H9 (cell line): ENCODE data around the gene F7. TPM values are rescaled to one million over a fixed set of nuclear protein-coding genes. Genes with fewer than 3 reads are reported as not detected.

Experiments used
- DNase-seq: peaks from one replicate; pipeline ENCODE4 v3.0.0-alpha.2; 2017
- H2AFZ ChIP-seq: one replicate; pipeline ENCODE4 v1.6.1; 2013; ENCODE audit warnings: mild to moderate bottlenecking, low read length, control low read depth, moderate library complexity
- H2AK5ac ChIP-seq: 2 replicates; pipeline ENCODE4 v1.6.1; 2013; ENCODE audit warnings: low read length, control low read depth, mixed read lengths; ENCODE audit not compliant: insufficient read length
- H2BK120ac ChIP-seq: one replicate; pipeline ENCODE4 v1.6.1; 2013; ENCODE audit warnings: low read depth, mild to moderate bottlenecking, low read length, control low read depth, inconsistent platforms; ENCODE audit not compliant: poor library complexity, severe bottlenecking
- H2BK12ac ChIP-seq: 2 replicates; pipeline ENCODE4 v1.6.1; 2013; ENCODE audit warnings: low read length, control low read depth, mixed read lengths, low read depth; ENCODE audit not compliant: insufficient read length
- H2BK15ac ChIP-seq: 2 replicates; pipeline ENCODE4 v1.6.1; 2013; ENCODE audit warnings: low read depth, low read length, control low read depth
- H2BK20ac ChIP-seq: one replicate; pipeline ENCODE4 v1.6.1; 2013; ENCODE audit warnings: low read depth, mild to moderate bottlenecking, low read length, control low read depth, inconsistent platforms; ENCODE audit not compliant: poor library complexity, severe bottlenecking
- H2BK5ac ChIP-seq: 2 replicates; pipeline ENCODE4 v1.6.1; 2013; ENCODE audit warnings: low read length, control low read depth, mixed read lengths; ENCODE audit not compliant: insufficient read length
- H3K14ac ChIP-seq: 2 replicates; pipeline ENCODE4 v1.6.1; 2013; ENCODE audit warnings: low read length, control low read depth; ENCODE audit not compliant: insufficient read depth
- H3K18ac ChIP-seq: 2 replicates; pipeline ENCODE4 v1.6.1; 2013; ENCODE audit warnings: low read depth, mild to moderate bottlenecking, mixed read lengths, low read length, control low read depth; ENCODE audit not compliant: insufficient read length
- H3K23ac ChIP-seq: 2 replicates; pipeline ENCODE4 v1.6.1; 2013; ENCODE audit warnings: low read length, control low read depth, mixed read lengths, low read depth; ENCODE audit not compliant: insufficient read length
- H3K23me2 ChIP-seq: 2 replicates; pipeline ENCODE4 v1.6.1; 2013; ENCODE audit warnings: low read depth, mild to moderate bottlenecking, mixed read lengths, low read length, control low read depth; ENCODE audit not compliant: insufficient read length, poor library complexity, severe bottlenecking
- H3K27ac ChIP-seq: 2 replicates; pipeline ENCODE4 v1.5.1; 2013; ENCODE audit warnings: low read length, control low read depth, mixed read lengths, low read depth; ENCODE audit not compliant: insufficient read length
- H3K27me3 ChIP-seq: 2 replicates; pipeline ENCODE4 v1.6.1; 2013; ENCODE audit warnings: low read length, control low read depth, inconsistent platforms; ENCODE audit not compliant: insufficient read depth
- H3K4ac ChIP-seq: 2 replicates; pipeline ENCODE4 v1.6.1; 2013; ENCODE audit warnings: low read depth, mild to moderate bottlenecking, control low read depth, inconsistent platforms, low read length, moderate library complexity
- H3K4me1 ChIP-seq: 2 replicates; pipeline ENCODE4 v1.6.1; 2013; ENCODE audit warnings: low read length, control low read depth, inconsistent platforms; ENCODE audit not compliant: insufficient read depth
- H3K4me2 ChIP-seq: 2 replicates; pipeline ENCODE4 v1.6.1; 2013; ENCODE audit warnings: low read length, control low read depth, mixed read lengths; ENCODE audit not compliant: insufficient read length, insufficient read depth
- H3K56ac ChIP-seq: 2 replicates; pipeline ENCODE4 v1.6.1; 2013; ENCODE audit warnings: low read depth, mild to moderate bottlenecking, mixed read lengths, low read length, control low read depth; ENCODE audit not compliant: insufficient read length
- H3K79me1 ChIP-seq: 2 replicates; pipeline ENCODE4 v1.6.1; 2013; ENCODE audit warnings: low read depth, mild to moderate bottlenecking, moderate library complexity, low read length, control low read depth, inconsistent platforms; ENCODE audit not compliant: insufficient read depth, poor library complexity, severe bottlenecking
- H3K79me2 ChIP-seq: 2 replicates; pipeline ENCODE4 v1.6.1; 2013; ENCODE audit warnings: low read length, control low read depth, inconsistent platforms; ENCODE audit not compliant: insufficient read depth
- H3K9ac ChIP-seq: 2 replicates; pipeline ENCODE4 v1.6.1; 2013; ENCODE audit warnings: low read length, control low read depth, mixed read lengths; ENCODE audit not compliant: insufficient read length; ENCODE audit errors: extremely low read depth
- H3K9me3 ChIP-seq: one replicate; pipeline ENCODE4 v1.6.1; 2013; ENCODE audit warnings: low read depth, low read length, inconsistent platforms; ENCODE audit not compliant: control insufficient read depth
- H3T11ph ChIP-seq: one replicate; pipeline ENCODE4 v1.6.1; 2013; ENCODE audit warnings: mild to moderate bottlenecking, low read length, control low read depth, inconsistent platforms
- H4K20me1 ChIP-seq: one replicate; pipeline ENCODE4 v1.6.1; 2013; ENCODE audit not compliant: control insufficient read depth, insufficient read length, insufficient read depth
- H4K5ac ChIP-seq: 2 replicates; pipeline ENCODE4 v1.6.1; 2013; ENCODE audit warnings: low read depth, mild to moderate bottlenecking, mixed read lengths, low read length, control low read depth; ENCODE audit not compliant: insufficient read length
- H4K8ac ChIP-seq: replicated peaks from 2 replicates; pipeline ENCODE4 v1.6.1; 2013; ENCODE audit warnings: low read length, control low read depth, mixed read lengths, low read depth; ENCODE audit not compliant: insufficient read length
- H4K91ac ChIP-seq: 2 replicates; pipeline ENCODE4 v1.6.1; 2013; ENCODE audit warnings: low read depth, mild to moderate bottlenecking, moderate library complexity, mixed read lengths, low read length, control low read depth; ENCODE audit not compliant: insufficient read length
- H3K27ac Mint-ChIP-seq, 3 experiments: 2 replicates in 2 of 3; 3 replicates in 1 of 3; pipeline ENCODE4 v1.8.0; 2020 to 2021; ENCODE audit warnings: mixed read lengths in 3 of 3, mild to moderate bottlenecking in 1 of 3, moderate library complexity in 1 of 3
- H3K27me3 Mint-ChIP-seq: 2 replicates; pipeline ENCODE4 v1.8.0; 2021; ENCODE audit warnings: low read depth, mild to moderate bottlenecking, moderate library complexity, mixed read lengths
- H3K36me3 Mint-ChIP-seq, 3 experiments: 2 replicates in 2 of 3; 3 replicates in 1 of 3; pipeline ENCODE4 v1.8.0; 2020 to 2021; ENCODE audit warnings: low read depth in 3 of 3, mixed read lengths in 3 of 3; ENCODE audit not compliant: insufficient read depth in 1 of 3
- H3K4me1 Mint-ChIP-seq, 2 experiments: 2 replicates each; pipeline ENCODE4 v1.8.0; 2020; ENCODE audit warnings: mixed read lengths in 2 of 2
- H3K4me3 Mint-ChIP-seq, 2 experiments: 2 replicates in 1 of 2; 3 replicates in 1 of 2; pipeline ENCODE4 v1.8.0; 2020 to 2021; ENCODE audit warnings: mild to moderate bottlenecking in 2 of 2, mixed read lengths in 2 of 2, moderate library complexity in 1 of 2
- H3K9me3 Mint-ChIP-seq, 2 experiments: 2 replicates in 1 of 2; 3 replicates in 1 of 2; pipeline ENCODE4 v1.8.0; 2020; ENCODE audit warnings: mild to moderate bottlenecking in 2 of 2, mixed read lengths in 2 of 2, moderate library complexity in 1 of 2
- CTCF ChIP-seq: fragments of 200-600 bp; sonication (generic); conservative IDR thresholded peaks from 3 replicates; pipeline ENCODE4 v1.8.0; 2021; ENCODE audit warnings: antibody characterized with exemption, mild to moderate bottlenecking
- WGBS: extraction: QIAGEN DNeasy Blood & Tissue Kit; methylation state at CpG from one replicate; pipeline ENCODE4 v1.1.7; 2013; ENCODE audit warnings: missing lambda C conversion rate, low lambda C conversion rate, mixed read lengths; ENCODE audit not compliant: insufficient read length; ENCODE audit errors: extremely low coverage; 5-methylcytosine and 5-hydroxymethylcytosine counted together
- total RNA-seq: library from RNA; stranded (reverse); gene quantifications from 2 replicates; pipeline ENCODE4 v1.2.1, GENCODE V29; 2021

The F7 gene
- total RNA-seq, 1 experiment from 2014 or later: 0.81 TPM

- Histone ChIP-seq H3K79me1 (no peaks in the 10 kb centered on the region), H4K91ac (no peak overlapping the region), H3K18ac (no peak overlapping the region), H2BK15ac (no peak overlapping the region), H4K5ac (no peak overlapping the region), H3K23ac (no peak overlapping the region), H3K79me2 (no peaks in the 10 kb centered on the region), H2BK5ac (no peak overlapping the region), H3K4me2 (no peak overlapping the region), H3T11ph (no peak overlapping the region), H3K23me2 (no peaks in the 10 kb centered on the region), H3K4ac (no peak overlapping the region), H4K20me1 (no peaks in the 10 kb centered on the region), H2BK12ac (no peak overlapping the region), H3K4me1 (no peaks in the 10 kb centered on the region), H3K27ac (no peak overlapping the region), H3K9ac (no peak overlapping the region), H3K27me3 (peaks cover 8% of the 10 kb centered on the region; the same call in 1 of the 2 replicates), H2AK5ac (no peak overlapping the region), H3K14ac (no peak overlapping the region), H2AFZ (no peak overlapping the region), H4K8ac (no peak overlapping the region), H2BK120ac (no peak overlapping the region), H3K9me3 (no peaks in the 10 kb centered on the region), H3K56ac (no peak overlapping the region), H2BK20ac (no peak overlapping the region)
- Mint-ChIP-seq H3K4me1 (no peaks in the 10 kb centered on the region), H3K27me3 (peaks cover 25% of the 10 kb centered on the region), H3K9me3 (peaks cover 0 to 4% of the 10 kb centered on the region in 2 experiments; a peak in 1 of 5 replicates), H3K27ac (peak overlapping the region in 1 of 3 experiments; percentile 50; a peak in 1 of 7 replicates), H3K4me3 (no peak overlapping the region), H3K36me3 (no peaks in the 10 kb centered on the region)
- no peak for DNase-seq
- no peak for TF ChIP-seq CTCF
- WGBS: no CpG with 5 or more reads among the region's 10 CpGs
These were observed 10.7 kb downstream of the F7 start for GRCh38 chr13:113116206-113116800.
